Brain microvascular endothelial cell (primary cell): ENCODE data around the gene UMPS.
A peak's percentile ranks its signal among the peaks of the same experiment; 100 is the strongest.

Experiments used
- DNase-seq: peaks from one replicate; pipeline ENCODE4 v3.0.0-alpha.2; 2020
- H3K27ac ChIP-seq: fragments of 250-450 bp; sonication (Bioruptor Pico); 2 replicates; pipeline ENCODE4 v1.5.1; 2020; ENCODE audit warnings: mild to moderate bottlenecking, moderate library complexity
- H3K27me3 ChIP-seq: fragments of 250-450 bp; sonication (Bioruptor Pico); replicated peaks from 2 replicates; pipeline ENCODE4 v1.5.1; 2020; ENCODE audit warnings: mild to moderate bottlenecking
- H3K36me3 ChIP-seq: fragments of 250-450 bp; sonication (Bioruptor Pico); replicated peaks from 2 replicates; pipeline ENCODE4 v1.5.1; 2020; ENCODE audit warnings: mild to moderate bottlenecking
- H3K4me3 ChIP-seq: 2 replicates; pipeline ENCODE4 v1.5.1; 2011; ENCODE audit warnings: low read depth, mild to moderate bottlenecking, control low read depth, low read length, moderate library complexity
- in situ Hi-C: cut with HindIII; loops from 2 replicates; pipeline ENCODE4 v1.10.0; 2017; ENCODE audit warnings: low sequenced_read_pairs, low pct_ligation_motif_present
- TF ChIP-seq, protein P1 (sequence below): IDR thresholded peaks from 2 replicates; pipeline ENCODE4 v1.5.1; 2011; ENCODE audit warnings: low read depth, mild to moderate bottlenecking, moderate library complexity, low read length, control low read depth, inconsistent platforms; ENCODE audit errors: missing control alignments

Gene UMPS

DNA sequence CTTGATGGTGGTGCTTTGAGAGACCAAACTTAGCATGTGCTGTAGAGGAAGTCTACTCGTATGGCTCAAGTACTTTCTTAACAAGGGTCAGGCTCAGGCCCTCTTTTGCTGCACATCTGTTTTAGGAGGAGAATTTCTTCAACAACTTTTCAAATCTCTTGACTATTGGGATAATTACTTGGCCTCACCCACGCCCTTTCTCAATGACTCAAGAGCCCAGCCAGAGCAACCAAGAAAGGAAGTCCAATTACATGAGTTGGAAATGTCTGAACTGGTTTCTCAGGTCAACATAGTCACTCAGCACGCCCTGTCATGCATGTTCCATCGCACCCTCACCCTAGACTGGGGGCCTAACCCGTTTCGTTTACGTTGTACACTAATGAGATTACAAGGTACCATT lies 44.8 kb upstream of the UMPS start:
- DNase-seq: peak; percentile 18
- TF ChIP-seq, protein P1, sequence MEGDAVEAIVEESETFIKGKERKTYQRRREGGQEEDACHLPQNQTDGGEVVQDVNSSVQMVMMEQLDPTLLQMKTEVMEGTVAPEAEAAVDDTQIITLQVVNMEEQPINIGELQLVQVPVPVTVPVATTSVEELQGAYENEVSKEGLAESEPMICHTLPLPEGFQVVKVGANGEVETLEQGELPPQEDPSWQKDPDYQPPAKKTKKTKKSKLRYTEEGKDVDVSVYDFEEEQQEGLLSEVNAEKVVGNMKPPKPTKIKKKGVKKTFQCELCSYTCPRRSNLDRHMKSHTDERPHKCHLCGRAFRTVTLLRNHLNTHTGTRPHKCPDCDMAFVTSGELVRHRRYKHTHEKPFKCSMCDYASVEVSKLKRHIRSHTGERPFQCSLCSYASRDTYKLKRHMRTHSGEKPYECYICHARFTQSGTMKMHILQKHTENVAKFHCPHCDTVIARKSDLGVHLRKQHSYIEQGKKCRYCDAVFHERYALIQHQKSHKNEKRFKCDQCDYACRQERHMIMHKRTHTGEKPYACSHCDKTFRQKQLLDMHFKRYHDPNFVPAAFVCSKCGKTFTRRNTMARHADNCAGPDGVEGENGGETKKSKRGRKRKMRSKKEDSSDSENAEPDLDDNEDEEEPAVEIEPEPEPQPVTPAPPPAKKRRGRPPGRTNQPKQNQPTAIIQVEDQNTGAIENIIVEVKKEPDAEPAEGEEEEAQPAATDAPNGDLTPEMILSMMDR: no peak
- no peaks in the 10 kb centered on the region for H3K36me3 ChIP-seq
- H3K27ac ChIP-seq: no peak overlapping the region
- in situ Hi-C loops: loop anchor here (25.0 kb wide), 1 partner anchor 123 kb away; no protein-coding TSS in a partner anchor
- no peak overlapping the region for H3K4me3 ChIP-seq
- H3K27me3 ChIP-seq: no peaks in the 10 kb centered on the region

DNA sequence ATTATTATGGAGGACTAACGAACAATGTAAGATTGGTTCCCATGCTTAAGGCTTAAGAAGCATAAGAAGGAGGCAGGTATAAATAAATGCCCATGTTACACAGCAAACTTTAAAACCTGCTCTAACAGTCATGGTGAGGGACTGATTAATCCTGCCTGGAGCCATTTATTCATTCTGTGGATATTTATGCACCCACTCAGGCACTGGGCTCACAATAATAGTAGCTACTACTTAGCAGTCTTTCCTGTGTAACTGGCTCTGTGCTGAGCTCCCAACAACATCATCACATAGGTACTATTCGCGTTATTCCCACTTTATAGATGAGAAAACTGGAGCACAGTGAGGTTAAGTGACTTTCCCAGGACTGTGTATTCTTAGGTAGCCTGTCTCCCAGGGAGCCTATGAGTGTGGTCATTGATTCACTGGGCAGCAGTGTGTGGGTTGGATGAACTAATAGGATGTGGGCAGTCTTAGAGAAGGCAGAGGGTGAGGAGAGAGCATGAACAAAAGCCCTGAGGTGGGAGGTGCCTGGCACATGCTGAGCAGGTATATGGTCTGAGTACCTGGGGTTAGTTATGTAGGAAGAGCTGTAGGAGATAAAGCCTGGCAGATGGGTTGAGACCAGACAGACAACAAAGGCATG lies 44.1 kb upstream of the UMPS start:
- no peak overlapping the region for H3K27ac ChIP-seq
- TF ChIP-seq, protein P1: no peak
- H3K4me3 ChIP-seq: no peak overlapping the region
- in situ Hi-C loops: loop anchor here (25.0 kb wide), 1 partner anchor 124 kb away; no protein-coding TSS in a partner anchor
- no peaks in the 10 kb centered on the region for H3K36me3 ChIP-seq
- no peaks in the 10 kb centered on the region for H3K27me3 ChIP-seq
- no peak for DNase-seq

DNA sequence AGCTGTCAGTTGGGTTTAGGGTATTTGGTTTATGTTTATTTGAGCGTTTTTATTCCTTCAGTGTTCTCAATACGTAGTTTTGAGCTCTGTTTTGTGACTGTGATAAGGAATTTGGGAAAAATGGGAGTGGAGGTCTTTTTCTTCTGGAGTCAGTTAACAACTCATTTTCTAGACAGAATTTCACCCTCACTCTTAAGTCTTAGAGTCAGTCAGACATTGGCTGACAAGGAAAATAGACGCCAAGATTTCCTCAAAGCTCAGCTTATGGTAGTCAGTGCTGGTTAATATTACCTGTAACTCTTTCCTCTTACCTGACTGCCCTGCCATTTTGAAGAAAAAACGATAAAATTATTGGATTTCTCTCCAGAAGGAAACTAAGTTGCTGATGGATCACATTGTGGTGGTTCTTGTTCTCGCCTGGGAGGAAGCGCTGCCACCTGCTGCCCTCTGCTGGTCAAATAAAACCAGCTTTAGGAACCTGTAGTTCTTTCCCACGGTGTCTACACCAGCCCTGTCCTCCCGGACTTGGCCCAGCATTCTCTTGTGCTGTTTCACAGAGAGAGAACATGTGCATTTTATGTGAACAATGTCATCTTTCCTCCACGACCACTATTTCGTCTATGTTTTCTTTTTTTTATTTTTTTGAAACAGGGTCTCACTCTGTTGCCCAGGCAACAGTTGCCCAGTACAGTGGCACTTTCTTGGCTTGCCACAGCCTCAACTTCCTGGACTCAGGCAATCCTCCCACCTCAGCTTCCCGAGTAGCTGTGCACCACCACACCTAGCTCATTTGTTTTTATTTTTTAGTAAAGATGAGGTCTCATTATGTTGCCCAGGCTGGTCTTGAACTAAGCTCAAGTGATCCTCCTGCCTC lies 41.4 kb upstream of the UMPS start:
- Histone ChIP-seq H3K27ac (no peak overlapping the region), H3K36me3 (no peaks in the 10 kb centered on the region), H3K27me3 (no peaks in the 10 kb centered on the region), H3K4me3 (no peak overlapping the region)
- peak; percentile 79 for DNase-seq
- in situ Hi-C loops: loop anchor here (25.0 kb wide), 1 partner anchor 127 kb away; no protein-coding TSS in a partner anchor
- TF ChIP-seq, protein P1: peak; percentile 89

DNA sequence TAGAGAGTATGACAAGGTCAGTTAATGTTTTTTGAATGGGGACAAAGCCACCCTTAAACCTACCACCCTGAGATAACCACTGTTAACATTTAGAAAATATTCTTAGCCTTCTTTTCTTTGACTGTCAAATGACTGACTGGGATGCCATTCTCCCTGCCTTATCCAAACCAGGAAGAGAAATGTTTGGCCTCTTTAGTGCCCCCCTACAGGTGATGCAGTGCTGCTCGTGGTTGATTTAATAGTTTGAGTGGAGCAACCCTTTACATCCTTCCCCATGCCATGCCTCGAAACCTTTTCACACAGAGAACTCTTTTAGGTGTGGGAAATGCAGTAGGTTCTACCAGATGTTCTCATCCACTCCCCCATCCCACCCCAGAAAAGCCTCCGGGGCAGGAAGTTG lies 38.7 kb upstream of the UMPS start:
- no peak for DNase-seq
- Histone ChIP-seq H3K27me3 (no peaks in the 10 kb centered on the region), H3K4me3 (no peak overlapping the region), H3K36me3 (no peaks in the 10 kb centered on the region), H3K27ac (no peak overlapping the region)
- TF ChIP-seq, protein P1: no peak
- in situ Hi-C loops: loop anchor here (25.0 kb wide), 1 partner anchor 129 kb away; no protein-coding TSS in a partner anchor

DNA sequence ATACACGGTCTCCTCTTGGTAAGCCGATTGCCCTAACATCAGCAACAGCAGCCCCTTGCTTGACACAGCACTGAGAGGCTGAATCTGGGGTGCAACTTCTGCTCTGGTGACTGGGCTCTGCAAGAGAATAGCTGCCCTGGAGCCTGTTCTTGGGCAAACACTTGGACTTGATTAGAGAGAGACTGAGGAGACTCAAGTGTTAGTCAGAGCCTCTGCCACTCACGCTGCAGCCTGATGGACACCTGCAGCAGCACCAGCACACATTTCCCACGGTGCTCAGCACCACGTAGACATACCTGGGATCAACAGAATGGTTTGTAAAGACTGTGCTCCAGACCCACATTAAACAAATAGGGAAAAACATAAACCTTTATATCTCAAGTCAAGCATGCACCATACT lies 35.8 kb upstream of the UMPS start:
- in situ Hi-C loops: loop anchor here (25.0 kb wide), 1 partner anchor 132 kb away; no protein-coding TSS in a partner anchor

More for the DNA sequence above, 35.8 kb upstream of the UMPS start:
- DNase-seq: no peak
- Histone ChIP-seq H3K4me3 (no peak overlapping the region), H3K36me3 (no peaks in the 10 kb centered on the region), H3K27ac (no peak overlapping the region), H3K27me3 (no peaks in the 10 kb centered on the region)
- TF ChIP-seq, protein P1: no peak
